GM19372 (cell line): Measurements from ENCODE around the gene C16orf74.

Experiments
- ATAC-seq: cut with Tn5 transposase; IDR thresholded peaks from one replicate; pipeline ENCODE4 v1.9.1; 2021; ENCODE audit warnings: mild to moderate bottlenecking, low read depth, moderate library complexity; ENCODE audit not compliant: unreplicated experiment

C16orf74 gene

DNA sequence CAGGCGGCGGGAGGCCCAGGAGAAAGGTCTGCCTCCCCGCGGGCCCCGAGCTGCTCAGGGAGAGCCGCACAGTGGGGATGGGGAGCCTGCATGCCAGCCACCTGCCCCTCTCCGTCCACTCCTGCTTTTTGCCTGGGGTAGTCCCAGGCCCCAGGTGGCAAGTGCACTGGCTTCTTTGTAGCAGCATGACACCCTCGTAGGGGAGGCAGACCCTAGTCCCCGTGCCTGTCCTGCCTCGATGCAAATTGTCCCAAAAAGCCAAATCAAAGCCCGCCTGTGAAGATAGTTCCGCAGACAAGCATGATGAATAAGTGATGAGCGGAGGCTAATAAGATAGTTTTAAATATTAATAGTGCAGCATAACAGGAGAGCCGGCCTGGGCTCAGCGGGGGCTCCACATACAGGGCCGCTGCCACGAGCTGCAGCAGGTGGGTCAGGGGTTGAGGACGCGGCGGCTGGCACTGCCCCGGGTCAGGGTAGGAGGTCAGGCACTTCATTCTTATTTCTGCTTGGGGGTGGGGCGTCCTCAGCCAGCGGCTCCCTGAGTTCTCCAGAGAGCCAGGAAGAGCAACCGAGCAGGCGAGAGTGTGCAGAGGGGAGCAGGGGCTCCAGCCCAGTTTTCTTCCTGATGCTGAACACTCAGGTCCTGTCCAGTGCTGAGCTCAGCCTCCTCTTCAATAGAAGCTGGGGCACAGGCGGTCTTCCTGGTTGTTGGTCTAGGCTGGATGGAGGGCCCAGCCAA lies 89.0 kb downstream of the C16orf74 start:
- no peak for ATAC-seq

DNA sequence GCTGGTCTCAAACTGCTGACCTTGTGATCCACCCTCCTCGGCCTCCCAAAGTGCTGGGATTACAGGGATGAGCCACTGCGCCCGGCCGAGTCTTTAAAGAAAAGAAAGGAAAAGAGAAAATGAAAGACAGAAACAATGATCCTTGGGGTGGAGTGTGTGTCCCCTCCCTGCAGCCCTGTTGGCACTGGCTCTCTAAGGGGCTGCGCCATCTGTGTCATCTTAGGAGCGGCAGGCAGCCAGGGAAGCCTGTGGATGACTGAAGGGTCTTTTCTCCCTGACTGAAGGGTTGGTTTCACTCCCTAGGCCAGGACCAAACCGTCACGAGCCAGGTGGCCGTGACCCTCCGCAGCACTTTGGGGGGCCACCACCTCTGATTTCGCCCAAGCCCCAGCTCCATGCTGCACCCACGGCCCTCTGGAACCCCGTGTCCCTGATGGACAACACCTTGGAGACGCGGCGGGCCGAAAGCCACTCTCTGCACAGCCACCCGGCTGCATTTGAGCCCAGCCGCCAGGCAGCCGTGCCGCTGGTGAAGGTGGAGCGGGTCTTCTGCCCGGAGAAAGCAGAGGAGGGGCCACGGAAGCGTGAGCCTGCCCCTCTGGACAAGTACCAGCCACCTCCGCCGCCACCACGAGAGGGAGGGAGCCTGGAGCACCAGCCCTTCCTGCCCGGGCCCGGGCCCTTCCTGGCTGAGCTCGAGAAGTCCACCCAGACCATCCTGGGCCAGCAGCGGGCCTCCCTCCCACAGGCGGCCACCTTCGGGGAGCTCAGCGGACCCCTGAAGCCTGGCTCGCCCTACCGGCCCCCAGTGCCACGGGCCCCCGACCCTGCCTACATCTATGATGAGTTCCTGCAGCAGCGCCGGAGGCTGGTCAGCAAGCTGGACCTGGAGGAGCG lies 89.8 kb downstream of the C16orf74 start:
- ATAC-seq = no peak

DNA sequence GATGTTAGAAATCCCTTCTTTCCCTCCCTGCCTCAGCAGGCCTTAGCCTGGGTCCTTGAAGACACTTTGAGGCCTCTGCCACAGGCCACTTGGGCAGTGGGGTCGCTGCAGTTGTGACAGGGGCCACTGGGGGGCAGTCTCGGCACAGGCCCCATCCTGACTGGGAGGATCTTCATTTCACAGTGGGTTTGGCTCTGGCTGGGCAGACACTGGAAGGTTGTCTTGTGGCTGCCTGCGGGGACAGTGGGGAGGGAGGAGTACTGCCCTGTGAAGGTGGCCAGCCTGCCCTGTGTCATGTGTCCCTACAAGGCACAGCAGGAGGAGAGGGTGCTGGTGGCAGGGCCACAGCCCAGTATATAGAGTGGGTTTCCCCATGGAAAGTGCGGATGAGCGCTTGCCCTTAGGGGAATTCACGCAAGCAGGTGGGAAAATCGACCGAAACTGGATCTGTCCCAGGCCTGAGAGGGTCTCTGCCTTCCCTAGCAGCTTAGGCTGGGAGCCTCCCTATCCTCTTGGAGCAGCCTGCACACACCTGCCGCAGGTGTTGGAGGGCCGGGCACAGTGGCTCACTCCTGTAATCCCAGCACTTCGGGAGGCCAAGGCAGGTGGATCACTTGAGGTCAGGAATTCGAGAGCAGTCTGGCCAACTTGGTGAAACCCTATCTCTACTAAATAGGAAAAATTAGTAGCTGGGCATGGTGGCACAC lies 90.9 kb downstream of the C16orf74 start:
- ATAC-seq = no peak

DNA sequence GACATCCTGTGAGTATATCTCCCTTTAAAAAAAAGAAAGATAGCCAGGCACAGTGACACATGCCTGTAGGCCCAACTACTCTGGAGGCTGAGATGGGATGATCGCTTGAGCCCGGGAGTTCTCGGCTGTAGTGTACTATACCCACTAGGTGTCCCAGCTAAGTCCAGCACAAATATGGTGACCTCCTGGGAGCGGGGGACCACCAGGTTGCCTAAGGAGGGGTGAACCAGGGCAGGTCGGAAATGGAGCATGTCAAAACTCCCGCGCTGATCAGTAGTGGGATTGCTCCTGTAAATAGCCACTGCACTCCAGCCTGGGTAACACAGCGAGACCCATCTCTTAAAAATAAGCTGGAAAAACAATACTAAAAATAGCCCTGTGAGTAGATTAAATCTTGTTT lies 91.6 kb downstream of the C16orf74 start:
- no peak for ATAC-seq

DNA sequence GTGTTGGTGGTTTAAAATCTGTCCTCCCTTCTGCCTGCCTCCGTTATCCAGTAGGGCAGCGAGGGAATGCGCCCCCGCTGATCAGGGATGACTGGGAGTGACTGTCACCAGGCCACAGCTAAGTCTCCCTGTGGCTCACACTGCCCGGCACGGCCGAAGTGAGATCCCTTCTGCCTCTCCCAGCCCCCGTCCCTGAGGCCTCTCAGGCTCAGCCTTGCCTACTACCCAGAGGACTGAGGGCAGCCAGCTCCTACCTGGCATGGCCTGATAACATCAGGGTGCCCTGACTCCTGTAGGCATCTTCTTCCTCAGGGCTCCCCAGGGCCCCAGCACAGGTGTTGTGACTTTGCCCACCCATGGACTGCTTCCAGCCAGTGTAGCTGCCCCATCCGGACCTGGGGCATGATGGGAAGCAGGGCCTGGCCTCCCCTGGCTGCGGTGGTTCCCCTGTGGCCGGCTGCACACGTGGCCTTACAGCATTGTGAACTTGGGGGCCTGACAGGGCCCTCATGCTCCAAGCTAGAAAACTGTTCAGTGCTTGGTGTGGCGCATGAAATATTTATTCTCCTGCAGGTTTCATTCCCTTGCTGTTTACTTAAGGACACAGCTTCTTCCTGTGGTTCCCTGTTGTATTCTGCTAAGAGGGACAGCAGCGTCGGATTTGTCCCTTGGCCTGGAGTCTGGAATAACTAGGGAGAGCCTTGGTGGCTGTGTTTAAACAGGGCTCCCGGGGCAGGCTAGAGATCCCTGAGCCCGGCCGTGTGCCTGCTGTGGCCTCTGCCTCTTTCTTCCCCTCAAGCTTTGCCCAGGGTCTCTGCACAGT lies 92.2 kb downstream of the C16orf74 start:
- ATAC-seq = no peak

DNA sequence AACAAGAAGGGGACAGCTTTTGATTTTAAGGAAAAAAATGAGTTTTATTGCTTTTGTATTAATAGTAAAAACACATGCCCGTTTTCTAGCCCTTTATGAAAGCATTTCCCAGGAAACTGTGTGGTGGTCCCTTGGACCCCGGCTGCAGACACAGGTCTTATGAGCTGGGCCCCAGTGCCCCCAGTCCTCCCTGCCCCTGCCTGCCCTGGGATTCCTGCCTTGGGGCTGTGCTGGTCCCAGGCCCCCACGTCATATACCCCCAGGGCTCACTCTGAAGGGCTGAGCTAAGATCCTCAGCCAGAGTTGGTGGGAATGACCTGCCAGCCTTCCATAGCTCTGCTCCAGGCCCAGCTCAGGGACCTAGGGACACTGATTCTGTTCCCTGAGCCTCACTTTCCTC lies 92.9 kb downstream of the C16orf74 start:
- ATAC-seq = no peak
